Activated naive CD8-positive, alpha-beta T cell treated with anti-CD3 and anti-CD28 coated beads, Interleukin-2, amount 10 ng/mL, durations not matched to agents 7 days and 5 days (primary cell): ENCODE results near the gene SHISA9. TPM values are rescaled to one million over a fixed set of nuclear protein-coding genes. Genes with fewer than 3 reads are reported as not detected.
"Not testable (repeated sequence)": the region's sequence is repeated elsewhere in the genome, so short reads cannot be mapped to it uniquely, and the experiment has no call there.

ENCODE experiments used
- ATAC-seq: fragments of 150-1000 bp; cut with Tn5 transposase; one replicate; pipeline ENCODE4 v1.10.0; 2021; ENCODE audit warnings: low read depth, moderate library complexity
- POLR2A ChIA-PET: fragments of 350-600 bp; sonication (Branson Sonifier 250); formaldehyde crosslinking; loops from one replicate; lab custom pipeline; 2021; ENCODE audit warnings: antibody characterized with exemption; lab: Charles Lee
- DNase-seq: peaks from one replicate; pipeline ENCODE4 v3.0.0; 2021
- H3K27ac Mint-ChIP-seq: one replicate; pipeline ENCODE4 v1.8.0; 2022; ENCODE audit warnings: mild to moderate bottlenecking, mixed read lengths
- H3K27me3 Mint-ChIP-seq: one replicate; pipeline ENCODE4 v1.8.0; 2022; ENCODE audit warnings: mild to moderate bottlenecking, moderate library complexity, mixed read lengths
- H3K36me3 Mint-ChIP-seq: one replicate; pipeline ENCODE4 v1.8.0; 2021; ENCODE audit warnings: mild to moderate bottlenecking, mixed read lengths
- H3K4me1 Mint-ChIP-seq: one replicate; pipeline ENCODE4 v1.8.0; 2021; ENCODE audit warnings: mixed read lengths
- H3K4me3 Mint-ChIP-seq: one replicate; pipeline ENCODE4 v1.8.0; 2022; ENCODE audit warnings: mild to moderate bottlenecking, moderate library complexity, mixed read lengths
- H3K9me3 Mint-ChIP-seq: one replicate; pipeline ENCODE4 v1.8.0; 2021; ENCODE audit warnings: mixed read lengths
- total RNA-seq, 2 experiments: library from RNA; stranded (reverse); gene quantifications; one replicate each; pipeline ENCODE4 v1.2.3, GENCODE V29; 2021

Gene SHISA9
- total RNA-seq, 2 experiments from 2014 or later = not detected

DNA sequence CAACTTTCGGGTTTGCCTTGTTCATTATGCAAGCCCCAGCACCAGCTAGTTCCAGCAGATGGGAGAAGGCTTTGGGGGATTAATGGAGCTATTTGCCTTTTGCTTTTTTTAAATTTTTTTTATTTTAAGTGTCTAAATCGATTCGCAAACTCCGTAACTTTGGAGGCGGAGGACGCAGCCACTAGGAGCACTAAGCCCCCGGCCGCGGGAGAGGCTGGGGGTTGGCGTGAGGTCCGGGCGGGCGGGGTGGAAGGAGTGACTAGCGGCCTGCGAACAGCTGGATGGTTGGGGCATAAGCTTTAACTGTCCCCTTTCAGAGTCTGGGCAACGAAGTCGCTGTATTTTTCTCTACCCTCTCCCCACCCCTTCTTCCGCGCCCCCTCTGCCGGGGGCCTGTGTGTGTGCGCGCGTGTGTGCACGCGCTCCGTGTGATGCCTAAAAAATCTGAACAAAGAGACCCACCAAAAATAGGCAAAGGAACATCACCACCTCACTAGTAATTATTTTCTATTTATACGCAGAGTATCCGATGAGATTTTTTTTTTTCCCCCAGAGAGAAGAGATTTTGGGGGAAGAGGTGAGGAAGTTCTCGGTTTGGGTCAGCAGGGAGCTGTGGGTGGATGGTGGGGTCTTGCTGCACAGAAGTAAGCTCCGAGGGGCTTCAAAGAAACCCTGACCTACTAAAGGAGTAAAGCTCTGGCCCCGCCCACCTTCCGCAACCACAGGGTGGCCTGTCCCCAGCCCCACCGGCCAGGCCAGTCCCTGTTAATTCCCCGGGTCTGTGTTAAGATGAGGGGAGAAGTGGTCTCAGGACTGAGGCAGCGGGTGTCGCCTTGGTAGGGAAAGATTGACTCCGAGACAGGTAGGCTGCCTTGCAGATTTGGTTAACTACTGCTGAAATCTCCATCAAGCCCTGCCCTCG, 2.3 kb downstream of the SHISA9 start:
- ATAC-seq (no peak), DNase-seq (no peak)
- Mint-ChIP-seq H3K27me3 (peaks cover 66% of the 10 kb centered on the region), H3K4me1 (no peaks in the 10 kb centered on the region), H3K36me3 (no peaks in the 10 kb centered on the region), H3K4me3 (no peak overlapping the region), H3K27ac (no peak overlapping the region), H3K9me3 (no peaks in the 10 kb centered on the region)
- POLR2A ChIA-PET = no interaction called here

DNA sequence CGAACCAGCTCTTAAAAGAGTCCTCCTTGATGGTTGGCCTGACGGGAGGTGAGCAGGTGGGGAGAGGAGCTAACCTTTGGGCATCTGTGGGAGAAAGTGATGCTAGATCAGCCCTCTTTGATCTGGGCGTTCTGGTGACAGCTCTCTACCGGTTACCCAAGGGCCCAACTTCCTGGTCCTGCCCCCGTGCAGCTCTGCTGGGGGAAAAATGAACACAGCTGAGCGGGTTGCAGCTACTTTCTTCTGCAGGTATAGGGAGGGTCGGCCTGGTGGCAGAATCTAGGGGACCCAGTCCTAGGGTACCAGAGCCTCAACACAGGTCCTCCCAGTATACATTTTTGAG, 2.9 kb downstream of the SHISA9 start:
- POLR2A ChIA-PET = no interaction called here
- DNase-seq = no peak
- Mint-ChIP-seq H3K4me1 (no peaks in the 10 kb centered on the region), H3K9me3 (no peaks in the 10 kb centered on the region), H3K27me3 (peaks cover 60% of the 10 kb centered on the region), H3K36me3 (no peaks in the 10 kb centered on the region), H3K4me3 (no peak overlapping the region), H3K27ac (no peak overlapping the region)
- ATAC-seq = no peak

DNA sequence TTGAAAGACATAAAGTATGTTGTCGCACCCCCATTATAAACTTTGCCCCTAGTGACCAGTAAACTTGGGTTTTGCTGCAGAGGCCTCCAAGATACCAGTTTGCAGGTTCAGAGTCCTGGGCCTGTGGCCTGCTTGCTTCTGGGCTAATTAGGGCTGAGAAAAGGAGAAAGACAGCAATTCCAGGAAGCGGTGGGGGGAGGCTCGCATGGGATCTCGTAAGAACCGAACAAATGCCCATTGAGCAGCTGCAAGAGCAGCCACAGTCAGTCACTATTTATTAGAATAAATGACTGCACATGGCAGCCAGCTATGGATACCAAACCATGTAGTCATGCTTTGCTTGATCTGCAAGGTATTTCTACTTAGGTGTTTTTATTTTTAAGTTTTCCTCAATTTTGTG, 4.9 kb downstream of the SHISA9 start:
- no peak overlapping the region for H3K27ac Mint-ChIP-seq
- DNase-seq (no peak), ATAC-seq (no peak)
- H3K4me1 Mint-ChIP-seq = no peaks in the 10 kb centered on the region
- H3K36me3 Mint-ChIP-seq = no peaks in the 10 kb centered on the region
- POLR2A ChIA-PET = no interaction called here
- no peak overlapping the region for H3K4me3 Mint-ChIP-seq
- H3K9me3 Mint-ChIP-seq = no peaks in the 10 kb centered on the region
- H3K27me3 Mint-ChIP-seq = peaks cover 45% of the 10 kb centered on the region

DNA sequence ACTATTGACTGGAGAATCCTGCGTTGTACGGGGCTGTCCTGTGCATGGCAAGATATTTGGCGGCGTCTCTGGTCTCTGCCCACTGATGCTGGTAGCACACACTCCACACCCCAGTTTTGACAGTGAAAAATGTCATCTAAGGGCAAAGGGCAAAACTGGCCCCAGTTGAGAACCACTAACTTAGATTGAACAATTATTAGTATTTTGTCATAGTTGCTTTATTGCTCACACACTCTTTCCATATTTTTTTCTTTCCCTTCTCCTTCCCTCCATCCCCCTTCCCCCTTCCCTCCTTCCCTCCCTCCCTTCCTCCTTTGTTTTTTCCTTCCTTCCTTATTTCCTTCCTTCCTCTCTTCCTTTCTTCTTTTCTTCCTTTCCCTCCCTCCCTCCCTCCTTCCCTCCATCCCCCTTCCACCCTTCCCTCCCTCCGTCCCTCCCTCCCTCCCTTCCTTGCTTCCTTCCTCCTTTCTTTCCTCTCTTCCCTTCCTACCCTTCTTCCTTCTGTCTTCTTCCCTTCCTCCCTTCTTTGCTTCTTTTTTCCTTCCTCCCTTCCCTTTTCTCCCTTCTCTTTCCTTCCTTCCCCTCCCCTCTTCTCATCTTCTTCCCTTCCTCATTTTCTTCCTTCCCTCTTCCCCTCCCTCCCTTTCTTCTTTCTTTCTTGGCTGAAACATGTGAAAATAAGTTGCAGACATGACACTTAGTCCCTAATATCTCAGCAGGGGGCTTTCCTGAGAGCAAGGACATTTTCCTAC, 5.5 kb downstream of the SHISA9 start:
- Mint-ChIP-seq H3K4me3 (no peak overlapping the region), H3K27ac (no peak overlapping the region), H3K9me3 (no peaks in the 10 kb centered on the region), H3K4me1 (no peaks in the 10 kb centered on the region), H3K36me3 (no peaks in the 10 kb centered on the region), H3K27me3 (peaks cover 45% of the 10 kb centered on the region)
- DNase-seq (no peak), ATAC-seq (no peak)
- POLR2A ChIA-PET = no interaction called here

DNA sequence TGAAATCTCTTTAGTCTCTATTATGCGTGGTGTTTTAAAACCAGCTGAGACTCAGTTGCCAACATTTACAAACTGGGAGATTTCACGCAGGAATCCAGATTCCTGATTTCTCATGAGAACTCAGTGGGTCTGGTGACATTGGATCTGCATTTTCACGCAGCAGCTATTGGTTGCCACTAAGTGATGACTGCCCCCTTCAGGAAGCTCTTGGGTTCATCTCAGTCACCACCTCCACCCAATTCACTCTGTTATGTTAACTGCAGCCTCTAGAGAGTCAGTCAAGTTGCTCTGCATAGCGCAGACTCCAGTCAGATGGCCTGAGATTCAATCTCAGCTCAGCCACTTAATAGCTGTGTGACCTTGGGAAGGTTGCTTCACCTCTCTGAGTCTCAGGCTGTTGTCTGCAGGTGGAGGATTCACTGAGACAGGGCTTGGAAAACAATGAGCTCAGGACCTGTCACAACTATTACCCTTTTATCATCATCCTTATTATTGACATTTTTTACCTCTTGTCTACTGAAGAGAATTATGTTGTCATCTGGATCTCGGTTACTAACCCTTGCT, 6.4 kb downstream of the SHISA9 start:
- Mint-ChIP-seq H3K4me1 (no peaks in the 10 kb centered on the region), H3K27ac (no peak overlapping the region), H3K27me3 (peaks cover 39% of the 10 kb centered on the region), H3K4me3 (no peak overlapping the region), H3K9me3 (no peaks in the 10 kb centered on the region), H3K36me3 (no peaks in the 10 kb centered on the region)
- DNase-seq = no peak
- ATAC-seq = no peak
- POLR2A ChIA-PET = no interaction called here

DNA sequence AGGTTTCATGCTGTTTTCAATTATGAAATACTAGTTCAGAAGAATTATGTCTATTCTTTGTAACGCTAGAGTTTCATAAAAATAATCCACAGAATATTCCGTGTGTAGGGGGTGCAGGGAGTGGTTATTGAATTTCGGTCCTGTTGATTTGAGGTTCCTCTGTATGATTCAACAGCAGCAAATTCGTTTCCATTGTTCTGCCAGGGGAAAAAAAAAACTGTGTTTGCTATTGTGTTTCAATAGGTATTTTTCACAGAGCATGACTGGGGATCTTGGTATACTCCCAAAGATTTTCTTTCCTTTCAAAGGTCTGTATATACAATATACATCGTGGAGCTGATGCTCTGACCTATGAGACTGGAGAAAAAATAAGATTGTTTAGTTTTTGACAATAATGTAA, 15.8 kb downstream of the SHISA9 start:
- POLR2A ChIA-PET = no interaction called here
- DNase-seq (no peak), ATAC-seq (no peak)
- H3K9me3 Mint-ChIP-seq = no peaks in the 10 kb centered on the region
- H3K4me1 Mint-ChIP-seq = no peaks in the 10 kb centered on the region
- peaks cover 4% of the 10 kb centered on the region for H3K27me3 Mint-ChIP-seq
- H3K36me3 Mint-ChIP-seq = no peaks in the 10 kb centered on the region
- no peak overlapping the region for H3K27ac Mint-ChIP-seq
- H3K4me3 Mint-ChIP-seq = no peak overlapping the region

DNA sequence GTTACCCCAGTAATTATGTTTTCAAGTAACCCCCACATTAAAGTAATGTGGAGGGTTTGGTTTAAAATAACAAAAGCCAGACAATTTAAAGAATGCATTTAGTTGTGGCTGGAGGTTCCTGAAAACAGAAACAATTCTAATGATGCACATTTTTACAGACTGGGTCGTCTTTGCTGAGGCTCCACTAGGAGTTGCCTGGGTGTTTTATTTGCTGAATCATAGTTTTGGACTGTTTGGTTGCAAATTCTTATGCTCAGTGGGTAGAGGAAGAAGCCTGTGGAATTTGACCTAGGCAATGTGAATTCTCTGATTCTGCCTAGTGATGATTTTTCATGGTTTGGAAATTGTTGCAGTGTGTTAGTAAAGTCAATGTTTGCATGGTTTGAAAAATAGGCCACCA, 16.3 kb downstream of the SHISA9 start:
- no peak for DNase-seq
- Mint-ChIP-seq H3K4me3 (no peak overlapping the region), H3K36me3 (no peaks in the 10 kb centered on the region), H3K9me3 (no peaks in the 10 kb centered on the region), H3K27me3 (peaks cover 4% of the 10 kb centered on the region), H3K27ac (no peak overlapping the region), H3K4me1 (no peaks in the 10 kb centered on the region)
- POLR2A ChIA-PET = no interaction called here
- no peak for ATAC-seq

DNA sequence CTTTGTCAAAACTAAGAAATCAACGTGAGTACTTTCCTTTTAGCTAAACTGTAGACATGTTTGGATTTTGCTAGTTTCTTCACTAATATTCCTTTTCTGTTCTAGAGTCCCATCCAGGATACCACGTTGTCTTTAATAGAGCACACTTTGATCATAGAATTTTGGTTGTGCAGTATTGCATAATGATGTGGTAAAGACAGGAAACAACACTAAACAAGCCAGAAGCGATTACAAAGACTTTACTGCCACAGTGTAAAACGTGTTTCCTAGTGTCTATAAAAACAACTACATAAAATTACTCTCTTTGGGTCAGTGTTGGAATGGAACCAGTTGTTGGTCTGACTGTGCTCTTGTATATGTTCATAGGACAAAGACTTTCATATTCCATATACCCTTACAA, 19.3 kb downstream of the SHISA9 start:
- no peak for ATAC-seq
- POLR2A ChIA-PET = no interaction called here
- Mint-ChIP-seq H3K27ac (no peak overlapping the region), H3K4me3 (no peak overlapping the region), H3K36me3 (no peaks in the 10 kb centered on the region), H3K9me3 (no peaks in the 10 kb centered on the region), H3K27me3 (peaks cover 2% of the 10 kb centered on the region), H3K4me1 (no peaks in the 10 kb centered on the region)
- DNase-seq = no peak

DNA sequence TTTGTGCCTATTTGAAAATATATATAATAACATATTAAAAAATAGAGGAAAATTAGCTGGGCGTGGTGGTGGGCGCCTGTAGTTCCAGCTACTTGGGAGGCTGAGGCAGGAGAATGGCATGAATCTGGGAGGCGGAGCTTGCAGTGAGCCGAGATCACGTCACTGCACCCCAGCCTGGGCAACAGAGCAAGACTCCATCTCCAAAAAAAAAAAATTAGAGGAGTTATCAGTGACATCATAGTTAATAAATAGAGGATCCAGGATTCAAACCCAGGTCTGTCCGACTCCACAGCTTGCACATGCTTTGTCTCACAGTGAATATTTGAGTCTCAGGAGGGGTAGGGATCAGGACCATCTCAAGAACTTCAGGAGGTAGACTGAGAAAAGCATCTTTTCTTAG, 22.2 kb downstream of the SHISA9 start:
- POLR2A ChIA-PET, H3K27ac Mint-ChIP-seq, H3K4me1 Mint-ChIP-seq, DNase-seq, H3K27me3 Mint-ChIP-seq, H3K36me3 Mint-ChIP-seq, H3K4me3 Mint-ChIP-seq, ATAC-seq, H3K9me3 Mint-ChIP-seq: not testable (repeated sequence)

DNA sequence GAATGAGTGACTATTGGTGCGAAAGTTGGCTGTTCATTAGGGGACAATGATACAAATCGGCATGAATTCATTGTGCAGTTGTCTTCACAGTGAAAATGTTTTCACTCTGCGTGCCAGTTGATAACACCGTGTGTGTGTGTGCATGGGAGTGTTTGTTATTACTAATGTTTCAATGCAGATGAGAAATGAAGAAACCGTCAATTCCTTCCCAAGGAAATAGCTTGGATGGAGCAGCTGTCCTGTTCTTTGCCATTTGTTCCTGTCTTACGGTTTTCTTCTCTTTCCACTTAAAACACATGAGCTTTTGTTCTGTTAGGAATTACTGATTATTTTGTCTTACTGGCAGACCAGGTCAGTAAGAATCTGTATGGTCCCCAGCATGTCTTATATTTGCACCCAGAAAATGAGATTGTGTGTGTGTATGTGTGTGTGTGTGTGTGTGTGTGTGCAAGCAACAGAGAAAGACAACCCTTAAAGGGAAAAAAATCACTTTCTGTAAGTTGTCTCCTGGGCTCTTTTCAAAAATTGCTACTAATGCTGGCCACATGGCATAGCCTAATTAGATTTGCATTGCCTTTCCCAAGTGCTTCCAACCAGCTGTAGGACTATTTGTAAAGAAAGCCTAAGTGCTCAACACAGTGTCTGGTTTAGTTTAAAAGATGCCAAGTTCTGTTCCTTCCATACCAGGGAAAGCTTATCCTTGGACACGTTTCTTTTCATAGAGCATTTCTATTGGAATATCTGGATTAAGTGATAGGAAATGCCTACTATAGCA, 23.8 kb downstream of the SHISA9 start:
- Mint-ChIP-seq H3K9me3 (no peaks in the 10 kb centered on the region), H3K27ac (no peak overlapping the region), H3K4me1 (no peaks in the 10 kb centered on the region), H3K27me3 (no peaks in the 10 kb centered on the region), H3K36me3 (no peaks in the 10 kb centered on the region), H3K4me3 (no peak overlapping the region)
- POLR2A ChIA-PET = no interaction called here
- DNase-seq = no peak
- no peak for ATAC-seq

DNA sequence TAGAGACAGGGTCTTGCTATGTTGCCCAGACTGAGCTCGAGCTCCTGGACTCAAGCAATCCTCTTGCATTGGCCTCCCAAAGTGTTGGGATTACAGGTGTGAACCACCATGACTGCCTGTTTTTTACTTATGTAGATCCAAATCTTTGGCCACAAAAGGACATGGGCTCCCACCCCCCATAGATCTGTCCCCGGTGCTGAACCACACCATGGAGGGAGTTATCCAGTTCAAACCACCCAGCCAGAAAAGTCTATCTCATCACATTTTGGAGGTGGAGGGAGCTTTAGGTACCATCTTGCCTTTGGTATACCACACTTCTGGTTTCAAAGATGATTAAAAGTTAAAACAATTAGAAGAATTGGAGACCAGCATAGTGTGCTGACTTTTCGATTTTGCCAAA, 26.2 kb downstream of the SHISA9 start:
- no peaks in the 10 kb centered on the region for H3K36me3 Mint-ChIP-seq
- ATAC-seq = no peak
- no peaks in the 10 kb centered on the region for H3K4me1 Mint-ChIP-seq
- no peak for DNase-seq
- no peaks in the 10 kb centered on the region for H3K9me3 Mint-ChIP-seq
- peaks cover 2% of the 10 kb centered on the region for H3K27me3 Mint-ChIP-seq
- H3K27ac Mint-ChIP-seq = no peak overlapping the region
- POLR2A ChIA-PET = no interaction called here
- H3K4me3 Mint-ChIP-seq = no peak overlapping the region

DNA sequence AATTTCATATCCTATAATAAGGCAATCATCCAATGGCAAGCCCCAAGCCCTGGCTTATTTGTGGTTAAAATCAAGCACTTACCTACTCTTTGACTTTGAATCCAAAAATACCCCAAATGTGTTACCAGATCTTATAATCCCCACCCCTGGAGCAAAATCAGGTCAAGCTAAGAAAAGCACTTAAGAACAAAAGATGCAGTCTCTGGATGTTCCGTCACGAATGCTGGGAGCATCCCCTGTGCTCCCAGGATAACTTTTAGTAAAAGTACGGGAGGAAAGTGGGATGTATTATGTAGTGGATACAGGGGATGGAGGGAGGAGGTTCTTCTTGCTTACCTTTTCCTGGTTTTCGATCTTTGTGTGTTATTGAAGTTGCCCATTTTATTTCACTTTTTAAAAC, 29.5 kb downstream of the SHISA9 start:
- POLR2A ChIA-PET = no interaction called here
- H3K4me3 Mint-ChIP-seq = no peak overlapping the region
- H3K27me3 Mint-ChIP-seq = peaks cover 2% of the 10 kb centered on the region
- ATAC-seq (no peak), DNase-seq (no peak)
- H3K4me1 Mint-ChIP-seq = no peaks in the 10 kb centered on the region
- no peaks in the 10 kb centered on the region for H3K9me3 Mint-ChIP-seq
- H3K36me3 Mint-ChIP-seq = no peaks in the 10 kb centered on the region
- H3K27ac Mint-ChIP-seq = no peak overlapping the region

DNA sequence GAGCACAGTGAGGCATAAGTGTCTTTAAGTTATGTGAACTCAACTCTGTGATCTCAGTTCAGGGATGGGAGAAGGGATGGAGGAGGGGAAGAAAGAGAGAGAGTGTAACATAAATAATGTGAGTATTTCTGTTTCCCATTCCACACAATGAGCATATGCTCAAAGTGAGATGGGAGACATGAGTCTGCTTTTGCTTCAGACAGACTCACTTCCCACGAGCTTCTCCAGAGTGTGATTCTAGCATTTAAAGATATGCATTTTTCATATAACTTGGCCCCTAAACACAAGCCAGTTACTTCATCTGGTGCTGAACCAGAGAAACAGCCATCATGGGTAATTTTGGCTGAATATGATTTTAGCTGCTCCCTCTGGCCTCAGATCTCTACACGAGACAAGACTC, 35.0 kb downstream of the SHISA9 start:
- ATAC-seq (no peak), DNase-seq (no peak)
- Mint-ChIP-seq H3K9me3 (no peaks in the 10 kb centered on the region), H3K4me3 (no peak overlapping the region), H3K27me3 (peaks cover 2% of the 10 kb centered on the region), H3K4me1 (no peaks in the 10 kb centered on the region), H3K27ac (no peak overlapping the region), H3K36me3 (no peaks in the 10 kb centered on the region)
- POLR2A ChIA-PET = no interaction called here
